Fibroblast of skin of scalp (primary cell): ENCODE data around the gene PTCHD4. TPM values are rescaled to one million over a fixed set of nuclear protein-coding genes. Genes with fewer than 3 reads are reported as not detected.
"Not testable (repeated sequence)": the region's sequence is repeated elsewhere in the genome, so short reads cannot be mapped to it uniquely, and the experiment has no call there.

Experiments used
- DNase-seq: peaks from one replicate; pipeline ENCODE4 v3.0.0-alpha.2; 2013
- polyA plus RNA-seq, 2 experiments: library from polyadenylated mRNA; unstranded; fragments of 120-200 nt; gene quantifications; one replicate each; pipeline ENCODE4 v1.2.1, GENCODE V29; 2013; ENCODE audit not compliant: insufficient read length in 2 of 2

PTCHD4 gene
- 0.18 TPM for polyA plus RNA-seq (2013, experiment 1 of 2; ENCODE audit: insufficient read length)
- polyA plus RNA-seq (2013, experiment 2 of 2; ENCODE audit: insufficient read length), result 0.25 TPM

DNA sequence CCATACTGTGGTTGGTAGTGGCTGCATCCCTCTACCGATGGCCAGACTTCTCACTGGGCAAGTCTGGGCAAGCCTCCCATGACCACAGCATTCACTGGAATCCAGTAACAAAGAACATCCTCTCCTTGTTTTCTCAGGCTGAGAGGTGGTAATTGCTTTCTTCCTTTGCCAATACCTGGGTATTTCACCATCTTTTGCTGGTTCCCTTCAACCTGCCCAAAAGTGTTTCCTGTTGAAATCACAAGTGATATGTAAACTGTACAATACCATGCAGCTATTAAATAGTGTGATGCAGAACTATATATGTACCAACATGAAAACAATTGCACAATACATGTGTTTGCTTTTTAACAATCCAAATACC lies at the start of gene PTCHD4:
Gene PTCHD4, minus strand, starts transcription at position 55 of the 364 bp plus-strand sequence. CDS start 42,240 bp downstream, outside the sequence.
- peak; percentile 8 for DNase-seq

DNA sequence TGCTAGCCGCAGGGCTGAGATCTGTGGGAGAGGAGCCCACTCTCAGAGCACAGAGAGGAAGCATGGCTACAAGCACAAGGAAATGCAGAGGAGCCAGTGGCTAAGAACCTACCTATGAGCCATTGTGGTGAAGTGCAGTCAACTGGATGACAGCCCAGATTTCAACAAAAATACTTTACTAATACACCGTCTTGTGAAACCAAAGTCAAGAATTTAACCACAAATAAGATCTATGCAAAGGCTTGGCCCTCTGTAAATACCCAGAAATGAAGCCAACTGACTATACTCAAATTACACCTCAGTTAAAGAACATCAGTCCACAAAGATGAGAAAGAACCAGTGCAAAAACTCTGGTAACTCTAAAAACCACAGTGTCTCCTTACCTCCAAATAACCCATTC lies 40.1 kb upstream of the PTCHD4 start:
- no peak for DNase-seq

DNA sequence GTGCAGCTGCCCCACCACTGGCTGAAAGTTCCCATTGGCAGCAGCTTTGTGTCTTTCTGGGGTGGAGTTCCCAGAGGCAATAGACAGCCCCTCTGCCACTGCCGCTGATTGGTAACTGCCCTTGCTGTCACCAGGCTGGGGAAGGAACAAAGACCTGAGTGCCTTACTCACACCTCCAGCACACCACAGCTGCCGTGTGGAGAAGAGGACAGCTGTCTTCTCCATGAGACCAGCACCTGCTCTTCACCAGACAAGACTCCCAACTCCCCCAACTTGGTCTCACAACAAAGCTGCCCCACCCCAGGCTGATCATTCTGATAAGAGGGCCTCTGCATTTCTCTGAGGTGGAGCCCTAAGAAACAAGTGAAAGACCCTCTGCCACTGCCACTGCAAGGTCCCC lies 39.7 kb upstream of the PTCHD4 start:
- no peak for DNase-seq

DNA sequence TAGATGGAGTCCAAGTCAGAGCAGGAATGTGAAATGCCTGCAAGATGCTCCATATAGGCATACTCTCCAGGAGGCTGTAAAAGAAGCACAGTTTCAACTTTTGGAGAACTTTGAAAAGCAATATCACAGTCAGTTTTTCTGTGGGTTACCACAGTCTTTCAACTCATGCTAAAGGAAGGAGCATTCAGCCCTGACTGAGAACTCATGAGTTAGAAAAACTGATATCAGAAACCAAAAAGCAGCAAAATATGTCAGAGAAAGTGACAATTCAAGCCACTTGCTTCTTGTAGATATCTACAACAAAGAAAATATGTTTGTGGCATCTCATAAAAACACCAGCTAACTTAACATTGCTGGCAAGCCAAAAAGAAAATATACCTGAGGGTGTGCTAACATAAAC lies 36.1 kb upstream of the PTCHD4 start:
- no peak for DNase-seq

DNA sequence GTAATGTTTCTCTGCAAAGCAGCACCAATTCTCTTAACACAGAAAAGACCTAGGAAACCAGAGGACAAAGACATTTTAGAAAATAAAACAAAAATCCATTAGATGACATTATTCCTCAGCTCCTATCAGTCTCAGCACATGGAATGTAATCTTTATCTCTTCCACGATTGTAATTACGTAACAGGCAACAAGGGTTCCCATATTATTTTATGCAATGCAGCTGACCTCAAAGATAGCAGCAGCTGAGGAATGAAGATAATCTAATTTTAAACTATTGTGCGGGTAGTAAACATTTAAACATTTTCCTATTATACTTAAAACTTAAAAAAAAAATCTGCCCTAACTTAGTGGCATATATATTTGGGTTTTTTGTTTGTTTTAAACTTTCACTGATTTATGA lies 33.0 kb upstream of the PTCHD4 start:
- no peak for DNase-seq

DNA sequence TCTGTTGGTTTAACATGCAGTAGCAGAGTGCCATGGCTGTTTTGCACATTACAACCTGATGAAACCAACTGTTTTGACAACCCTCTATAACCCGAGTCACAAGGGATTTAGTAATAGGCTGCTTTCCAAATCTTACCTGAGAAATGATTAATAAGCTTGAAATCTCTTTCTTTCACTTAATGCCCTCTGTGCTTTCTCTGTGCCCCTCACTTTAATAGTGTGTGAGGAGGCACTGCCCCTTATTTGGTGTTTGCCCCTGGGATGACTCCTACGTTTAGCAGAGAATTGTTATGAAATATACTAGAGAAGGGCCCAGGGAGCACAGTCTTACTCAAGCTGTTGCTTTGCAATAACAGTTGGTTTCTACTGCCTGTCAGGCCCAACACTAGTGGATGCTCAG lies 31.0 kb upstream of the PTCHD4 start:
- DNase-seq, result no peak

DNA sequence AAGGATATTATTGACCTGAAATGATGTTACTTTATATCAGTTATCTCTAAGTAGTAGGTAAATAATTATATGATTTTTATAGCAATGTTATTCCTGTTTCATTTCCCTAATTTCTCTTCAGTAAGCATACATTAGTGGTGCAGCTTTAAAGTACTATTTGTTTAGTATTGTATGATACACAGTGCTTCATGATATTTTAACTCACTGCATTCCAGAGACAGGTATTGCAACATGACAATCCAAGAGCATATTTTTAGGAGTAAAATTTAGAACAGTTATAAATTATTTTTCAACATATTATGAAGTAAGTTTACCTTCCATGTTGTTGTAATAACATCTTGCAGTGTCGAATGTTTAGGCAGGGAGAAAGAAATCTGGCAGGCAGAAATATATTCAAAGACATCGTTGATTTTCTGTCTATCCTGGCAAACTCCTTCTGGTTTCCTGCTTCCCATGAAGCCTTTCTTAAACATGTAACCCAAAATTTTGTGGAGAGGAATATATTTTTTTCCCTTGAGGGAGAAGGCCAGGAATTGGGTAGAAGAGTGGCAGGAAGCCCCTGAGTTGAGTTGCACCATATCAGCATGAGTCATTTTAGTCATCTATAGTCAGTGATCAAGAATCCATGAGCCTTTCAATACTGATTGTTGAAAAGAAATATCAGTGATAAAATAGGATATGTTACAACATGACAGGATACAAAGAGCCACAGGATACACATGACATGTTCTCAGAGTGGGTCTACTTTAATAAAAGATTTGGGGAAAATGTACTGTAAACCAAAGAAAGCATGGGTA lies 29.0 kb upstream of the PTCHD4 start:
- no peak for DNase-seq

DNA sequence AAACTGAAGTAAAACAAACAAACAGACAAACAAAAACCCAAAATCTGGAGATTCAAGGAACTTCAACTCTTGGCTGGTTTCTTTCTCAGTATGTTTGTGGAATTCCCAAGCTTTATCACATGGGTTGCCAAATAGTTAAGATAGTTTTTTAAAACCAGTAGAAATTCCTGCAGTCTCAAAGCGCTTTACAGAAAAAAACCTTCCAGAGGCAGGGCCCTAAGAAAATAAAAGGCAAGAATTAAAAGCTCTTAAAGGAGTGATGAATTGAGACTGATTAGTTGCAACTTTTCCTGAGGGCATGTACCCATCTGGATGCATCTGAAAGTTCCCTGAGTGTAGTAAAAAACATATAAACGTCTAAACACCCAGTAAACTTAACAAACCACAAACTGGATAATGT lies 25.9 kb upstream of the PTCHD4 start:
- no peak for DNase-seq

DNA sequence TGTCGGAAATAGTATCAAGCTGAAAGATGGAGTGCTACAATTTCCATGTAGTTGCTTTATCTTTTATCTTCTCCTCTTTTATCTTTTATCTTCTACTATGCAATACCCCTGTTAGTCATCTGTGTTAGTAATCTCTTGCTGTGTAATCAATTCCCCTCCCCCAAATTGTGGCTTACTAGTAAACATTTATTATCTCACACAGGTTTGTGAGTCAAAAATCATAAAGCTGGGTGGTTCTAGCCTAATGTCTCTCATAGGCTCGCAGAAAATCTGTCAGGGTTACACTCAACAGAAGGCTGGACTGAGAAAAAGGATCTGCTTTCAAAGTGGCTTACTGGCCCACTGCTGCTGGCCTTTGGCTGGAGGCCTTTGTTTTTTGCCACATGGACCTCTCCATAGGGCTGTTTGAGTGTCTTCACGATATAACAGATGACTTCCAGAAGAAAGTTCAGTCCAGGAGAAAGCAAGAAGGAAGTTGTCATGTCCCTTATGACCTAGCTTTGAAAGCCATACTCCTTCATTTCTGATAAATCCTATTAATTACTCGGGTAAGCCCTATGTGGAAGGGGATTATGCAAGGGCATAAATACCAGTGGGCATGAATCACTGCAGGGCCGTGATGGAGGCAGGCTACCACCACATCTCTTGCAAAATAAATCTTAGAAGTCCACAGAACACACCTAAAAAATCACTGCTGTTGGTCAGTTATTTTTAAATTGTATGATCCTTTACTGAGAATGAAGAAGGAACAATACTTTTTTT lies 24.5 kb upstream of the PTCHD4 start:
- DNase-seq, result peak; percentile 1

DNA sequence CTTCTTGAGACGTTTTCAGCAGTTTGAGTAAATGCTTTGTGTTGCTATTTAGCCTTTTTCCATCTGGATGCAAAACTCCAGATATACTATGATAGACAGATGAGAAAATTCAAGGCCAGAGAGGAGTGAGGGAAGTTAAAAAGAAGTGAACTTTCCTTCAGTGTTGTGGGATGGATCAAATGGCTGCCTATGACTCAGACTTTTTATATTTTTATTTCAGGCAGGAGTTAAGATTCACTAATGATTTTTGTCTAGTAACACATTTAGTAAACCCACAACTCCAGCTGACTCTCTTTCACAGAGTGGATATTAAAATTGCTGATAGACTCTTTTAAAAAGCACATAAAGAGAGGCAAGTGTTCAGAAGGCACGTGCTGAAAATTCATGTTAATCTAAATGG lies 23.2 kb upstream of the PTCHD4 start:
- DNase-seq, result no peak

DNA sequence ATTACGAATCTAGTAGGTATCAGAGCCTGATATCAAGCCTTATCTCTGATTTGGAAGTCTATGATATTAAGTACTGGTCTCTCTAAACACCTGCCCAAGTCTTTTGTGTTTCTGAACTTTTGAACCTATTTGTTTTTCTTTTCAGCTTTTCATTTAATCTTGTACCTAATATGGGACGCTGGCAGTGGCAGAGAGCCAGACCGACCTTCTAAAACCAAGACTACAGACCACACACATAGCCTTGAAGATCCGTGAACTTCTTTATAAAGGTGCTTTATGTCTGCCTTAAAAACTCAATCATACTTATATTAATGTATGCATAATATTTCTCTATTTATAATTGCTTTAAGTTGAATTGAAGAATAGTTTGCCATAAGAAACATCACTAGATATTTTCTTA lies 12.6 kb upstream of the PTCHD4 start:
- no peak for DNase-seq

DNA sequence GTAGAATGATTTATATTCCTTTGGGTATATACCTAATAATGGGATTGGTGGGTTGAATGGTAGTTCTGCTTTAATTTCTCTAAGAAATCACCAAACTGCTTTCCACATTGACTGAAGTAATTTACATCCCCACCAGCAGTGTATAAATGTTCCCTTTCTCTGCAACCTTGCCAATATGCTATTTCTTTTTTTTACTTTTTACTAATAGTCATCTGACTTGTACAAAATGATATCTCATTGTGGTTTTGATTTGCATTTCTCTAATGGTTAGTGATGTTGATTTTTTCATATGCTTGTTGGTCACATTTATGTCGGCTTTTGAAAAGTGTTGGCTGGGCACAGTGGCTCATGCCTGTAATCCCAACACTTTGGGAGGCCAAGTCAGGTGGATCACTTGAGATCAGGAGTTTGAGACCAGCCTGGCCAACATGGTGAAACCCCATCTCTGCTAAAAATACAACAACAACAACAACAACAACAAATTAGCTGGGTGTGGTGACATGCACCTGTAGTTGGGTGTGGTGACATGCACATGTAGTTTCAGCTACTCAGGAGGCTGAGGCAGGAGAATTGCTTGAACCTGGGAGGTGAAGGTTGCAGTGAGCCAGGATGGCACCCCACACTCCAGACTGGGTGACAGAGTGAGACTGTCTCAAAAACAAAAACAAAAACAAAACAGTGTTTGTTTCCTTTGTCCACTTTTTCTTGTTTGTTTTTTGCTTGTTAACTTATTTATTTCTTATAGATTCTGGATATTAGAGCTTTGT lies 11.2 kb upstream of the PTCHD4 start:
- not testable (repeated sequence) for DNase-seq

DNA sequence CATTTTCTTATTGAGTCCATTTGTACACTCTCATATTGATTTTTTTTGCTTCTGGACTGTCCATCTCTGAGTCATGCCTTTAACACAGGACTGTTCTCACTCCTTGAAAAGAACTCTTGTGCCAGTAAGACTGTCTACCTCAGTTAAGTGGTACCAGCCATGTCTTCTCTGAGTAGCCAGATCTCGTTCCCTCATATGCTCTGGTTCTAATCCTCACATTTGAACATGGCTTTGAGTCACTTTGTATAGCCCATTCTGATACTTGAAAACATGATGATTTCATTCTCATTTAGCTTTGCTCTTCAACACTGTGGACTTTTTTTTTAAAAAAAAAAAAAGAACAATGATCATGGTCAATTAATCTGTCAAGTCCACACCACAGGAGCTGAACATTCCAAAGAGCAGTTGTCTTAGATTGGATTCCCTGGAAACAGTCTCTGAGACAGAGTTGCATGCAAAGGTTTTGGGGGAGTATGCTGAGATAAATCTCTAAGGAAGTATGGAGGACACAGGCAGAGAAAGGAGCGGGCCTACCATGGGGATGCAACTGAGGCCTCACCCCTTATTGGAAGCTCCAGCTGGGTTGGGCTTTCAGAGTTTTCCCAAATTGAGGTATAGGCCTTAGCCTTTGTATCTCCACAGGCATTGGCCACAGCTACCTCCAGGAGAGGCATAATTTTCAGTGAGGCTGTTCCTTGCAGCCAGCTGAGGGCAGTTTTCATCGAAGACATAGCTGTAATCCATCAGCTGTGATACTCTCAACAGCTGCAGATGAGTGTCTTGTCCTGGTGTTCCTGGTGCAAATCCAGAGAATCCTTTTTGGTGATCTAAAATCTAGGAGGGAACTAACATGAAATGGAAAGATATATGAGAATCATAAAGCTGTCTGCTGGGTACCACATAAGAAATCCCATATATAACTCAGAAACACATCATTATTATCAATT lies 6.0 kb upstream of the PTCHD4 start:
- DNase-seq, result no peak

DNA sequence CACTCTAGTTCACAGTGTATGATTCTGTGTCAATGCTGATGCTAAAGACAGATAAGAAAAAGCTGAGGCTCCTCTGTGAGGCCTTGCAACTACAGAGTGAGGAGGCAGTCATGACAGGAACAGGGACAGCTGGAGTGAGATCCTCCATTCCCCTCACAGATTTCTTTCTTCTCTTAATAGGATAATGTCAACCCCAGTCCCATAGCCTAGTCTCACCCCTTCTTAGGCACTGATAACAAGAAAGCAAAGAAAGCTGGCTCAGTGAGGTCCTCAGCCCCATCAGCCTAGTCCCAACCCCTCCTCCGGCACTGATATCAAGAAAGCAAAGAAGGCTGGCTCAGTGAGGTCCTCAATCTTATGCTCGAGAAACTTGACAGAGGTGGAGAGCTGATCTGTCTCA lies 2.1 kb upstream of the PTCHD4 start:
- no peak for DNase-seq

DNA sequence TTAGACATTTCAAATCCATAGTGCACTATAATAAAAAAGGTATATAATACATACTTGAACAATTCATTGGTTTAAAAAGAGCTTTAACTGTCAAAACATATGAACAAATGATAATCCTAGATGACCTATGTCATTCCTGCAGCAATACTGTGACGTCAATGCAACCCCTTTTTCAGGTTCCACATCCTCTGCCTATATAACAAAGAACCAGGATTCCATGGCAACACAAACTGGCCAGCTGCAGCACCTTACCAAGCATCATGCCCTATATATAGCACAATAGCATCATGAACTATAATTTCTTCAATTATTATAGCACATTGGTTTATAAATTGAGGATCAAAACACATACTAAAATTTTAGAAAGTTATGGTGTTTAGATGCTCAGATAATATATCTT lies 578 bp upstream of the PTCHD4 start:
- DNase-seq, result no peak

DNA sequence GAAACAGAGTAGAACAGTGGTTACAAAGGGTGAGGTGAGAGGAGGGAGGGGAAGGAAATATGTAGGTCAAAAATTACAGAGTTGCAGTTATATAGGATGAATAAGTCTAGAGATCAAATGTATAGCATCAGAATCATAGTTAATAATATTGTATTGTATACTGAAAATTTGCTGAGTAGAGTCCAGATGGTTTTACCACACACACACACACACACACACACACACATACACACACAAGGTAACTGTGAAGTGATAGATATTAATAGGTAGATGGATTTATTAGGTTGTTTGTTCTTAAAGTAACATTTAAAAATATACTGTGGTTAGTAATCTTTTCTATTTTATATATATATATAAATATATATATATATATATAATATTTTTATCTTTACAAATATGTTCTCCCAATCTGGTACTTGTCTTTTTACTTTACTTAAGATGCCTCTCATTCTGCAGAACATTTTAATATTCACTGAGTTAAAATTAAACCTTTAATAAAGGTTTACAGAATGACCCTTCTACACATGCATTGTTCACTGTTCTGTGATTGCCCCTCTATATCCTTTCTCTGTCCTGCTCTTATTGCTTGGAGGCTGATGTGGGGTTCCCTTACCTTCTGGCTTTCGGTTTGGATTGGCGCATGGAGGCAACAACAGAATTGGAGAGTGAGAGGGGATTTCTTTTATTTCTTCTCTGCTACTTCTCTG lies 408 bp downstream of the PTCHD4 start:
- no peak for DNase-seq

DNA sequence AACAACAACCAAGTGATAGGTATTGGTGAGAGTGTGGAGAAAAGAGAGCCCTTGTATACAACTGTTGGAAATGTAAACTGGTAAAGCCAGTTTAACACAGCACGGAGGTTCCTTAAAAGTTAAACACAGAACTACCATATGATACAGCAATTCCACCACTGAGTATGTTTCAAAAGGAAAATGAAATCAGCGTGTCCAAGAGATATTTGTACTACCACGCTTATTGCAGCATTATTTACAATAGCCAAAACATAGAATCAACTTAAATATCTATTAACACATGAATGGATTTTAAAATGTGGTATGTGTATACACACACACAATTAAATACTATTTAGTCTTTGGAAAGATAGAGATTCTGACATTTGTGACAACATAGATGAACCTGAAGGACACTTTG lies 1.1 kb downstream of the PTCHD4 start:
- no peak for DNase-seq

DNA sequence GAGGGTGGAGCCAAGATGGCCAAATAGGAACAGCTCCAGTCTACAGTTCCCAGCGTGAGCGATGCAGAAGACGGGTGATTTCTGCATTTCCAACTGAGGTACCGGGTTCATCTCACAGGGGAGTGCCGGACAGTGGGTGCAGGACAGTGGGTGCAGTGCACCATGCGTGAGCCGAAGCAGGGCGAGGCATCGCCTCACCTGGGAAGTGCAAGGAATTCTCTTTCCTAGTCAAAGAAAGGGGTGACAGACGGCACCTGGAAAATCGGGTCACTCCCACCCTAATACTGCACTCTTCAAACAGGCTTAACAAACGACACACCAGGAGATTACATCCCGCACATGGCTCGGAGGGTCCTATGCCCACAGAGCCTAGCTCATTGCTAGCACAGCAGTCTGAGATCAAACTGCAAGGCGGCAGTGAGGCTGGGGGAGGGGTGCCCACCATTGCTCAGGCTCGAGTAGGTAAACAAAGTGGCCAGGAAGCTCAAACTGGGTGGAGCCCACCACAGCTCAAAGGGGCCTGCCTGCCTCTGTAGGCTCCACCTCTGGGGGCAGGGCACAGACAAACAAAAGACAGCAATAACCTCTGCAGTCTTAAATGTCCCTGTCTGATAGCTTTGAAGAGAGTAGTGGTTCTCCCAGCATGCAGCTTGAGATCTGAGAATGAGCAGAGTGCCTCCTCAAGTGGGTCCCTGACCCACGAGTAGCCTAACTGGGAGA lies 8.4 kb downstream of the PTCHD4 start:
- not testable (repeated sequence) for DNase-seq

DNA sequence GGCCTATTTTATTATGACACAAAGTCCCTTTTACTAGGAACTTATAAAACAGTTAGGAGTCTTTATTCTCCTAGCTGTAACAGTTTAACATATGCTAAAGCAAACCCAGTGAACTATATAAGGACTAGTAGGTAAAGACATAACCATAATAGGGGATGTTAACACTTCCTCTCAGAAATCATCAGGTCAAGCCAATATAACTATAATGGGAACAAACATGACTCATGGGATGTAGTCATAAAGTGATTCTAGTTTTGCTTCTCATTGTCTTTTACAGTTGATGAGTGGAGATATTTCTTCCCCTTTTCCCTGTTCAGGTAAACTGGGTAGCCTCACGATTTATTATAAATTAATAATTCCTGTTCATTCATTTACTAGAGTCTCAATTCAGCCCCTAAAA lies 9.7 kb downstream of the PTCHD4 start:
- no peak for DNase-seq

DNA sequence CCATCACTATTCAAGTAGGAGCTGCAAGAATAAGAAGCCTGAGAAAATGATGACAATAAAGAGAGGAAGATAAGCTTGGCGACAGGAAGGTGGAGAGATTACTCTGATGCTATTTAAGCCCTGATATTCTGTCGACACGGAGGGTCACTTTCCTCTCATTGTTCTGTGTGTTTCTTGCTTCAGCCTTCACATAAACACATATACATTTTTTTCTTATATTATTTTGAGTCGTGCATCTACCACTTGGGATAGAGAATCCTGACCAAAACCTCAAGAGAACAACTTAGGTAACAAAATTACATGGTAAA lies 10.5 kb downstream of the PTCHD4 start:
- no peak for DNase-seq
